IgD-negative memory B cell (primary cell): ENCODE measurements around the gene UGT1A4. TPM values are rescaled to one million over a fixed set of nuclear protein-coding genes. Genes with fewer than 3 reads are reported as not detected.
A peak's percentile ranks its signal among the peaks of the same experiment; 100 is the strongest.

Experiments used
- H3K27ac Mint-ChIP-seq, 3 donors: one replicate each; pipeline ENCODE4 v1.8.0; 2020 to 2022; ENCODE audit warnings: mild to moderate bottlenecking in 3 of 3, mixed read lengths in 3 of 3, moderate library complexity in 1 of 3
- H3K27me3 Mint-ChIP-seq: one replicate; pipeline ENCODE4 v1.8.0; 2021; ENCODE audit warnings: mixed read lengths
- H3K36me3 Mint-ChIP-seq: one replicate; pipeline ENCODE4 v1.8.0; 2020; ENCODE audit warnings: mild to moderate bottlenecking, mixed read lengths
- H3K4me1 Mint-ChIP-seq, 3 donors: one replicate each; pipeline ENCODE4 v1.8.0; 2020 to 2022; ENCODE audit warnings: mixed read lengths in 3 of 3, mild to moderate bottlenecking in 1 of 3
- H3K4me3 Mint-ChIP-seq, 4 donors: one replicate each; pipeline ENCODE4 v1.8.0; 2020 to 2022; ENCODE audit warnings: mild to moderate bottlenecking in 4 of 4, mixed read lengths in 4 of 4, moderate library complexity in 3 of 4
- H3K9me3 Mint-ChIP-seq, 3 donors: one replicate each; pipeline ENCODE4 v1.8.0; 2020 to 2021; ENCODE audit warnings: mixed read lengths in 3 of 3, mild to moderate bottlenecking in 1 of 3
- polyA plus RNA-seq: library from polyadenylated mRNA; unstranded; fragments of 300-500 nt; fragmentation: Illumina TruSeq; gene quantifications from one replicate; pipeline ENCODE4 v1.2.3, GENCODE V29; 2021

Gene UGT1A4
- polyA plus RNA-seq, 1 donor from 2014 or later = not detected

DNA sequence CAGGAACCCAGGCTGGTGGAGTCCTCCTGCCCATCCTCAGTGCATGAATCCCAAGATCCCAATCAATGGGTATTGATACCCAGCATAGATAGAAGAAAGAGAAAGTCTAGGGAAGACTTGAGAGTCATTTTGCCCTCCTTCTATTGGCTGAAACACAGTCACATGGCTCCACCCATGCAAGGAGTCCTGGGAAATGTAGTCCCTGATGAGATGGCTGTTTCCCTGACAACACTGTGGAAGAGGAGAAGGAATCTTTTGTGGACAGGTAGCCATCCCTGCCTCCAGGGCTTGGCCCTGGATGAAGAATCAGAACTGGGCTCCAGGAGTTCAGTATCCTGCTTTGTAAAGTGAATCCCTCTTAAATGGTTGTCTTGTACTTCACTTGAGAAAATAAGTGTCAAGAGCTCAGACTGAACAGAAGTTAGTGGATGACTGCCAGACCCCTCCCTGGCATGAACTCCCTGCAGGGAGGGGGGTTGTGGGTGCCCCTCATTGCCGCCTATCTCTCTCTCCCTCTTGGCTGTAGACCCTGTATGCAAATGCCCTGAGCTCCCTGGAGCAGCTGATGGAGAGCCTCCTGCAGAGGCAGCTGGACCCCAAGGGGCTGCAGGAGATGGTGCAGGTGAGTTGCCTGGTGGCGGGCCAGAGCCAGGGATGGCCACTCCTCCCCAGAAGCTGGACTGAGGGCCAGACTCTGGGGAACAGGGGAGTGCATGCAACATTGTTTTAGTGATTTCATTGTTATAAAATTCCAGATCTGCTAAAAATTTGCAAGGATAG lies 95.7 kb downstream of the UGT1A4 start:
- H3K4me3 Mint-ChIP-seq = peak overlapping the region in 1 of 4 donors; percentile 63
- H3K9me3 Mint-ChIP-seq = peaks cover 0 to 4% (median 0%) of the 10 kb centered on the region in 3 donors
- H3K27ac Mint-ChIP-seq = no peak overlapping the region
- H3K36me3 Mint-ChIP-seq = peaks cover 1% of the 10 kb centered on the region
- peaks cover 18% of the 10 kb centered on the region for H3K27me3 Mint-ChIP-seq
- H3K4me1 Mint-ChIP-seq = no peaks in the 10 kb centered on the region

DNA sequence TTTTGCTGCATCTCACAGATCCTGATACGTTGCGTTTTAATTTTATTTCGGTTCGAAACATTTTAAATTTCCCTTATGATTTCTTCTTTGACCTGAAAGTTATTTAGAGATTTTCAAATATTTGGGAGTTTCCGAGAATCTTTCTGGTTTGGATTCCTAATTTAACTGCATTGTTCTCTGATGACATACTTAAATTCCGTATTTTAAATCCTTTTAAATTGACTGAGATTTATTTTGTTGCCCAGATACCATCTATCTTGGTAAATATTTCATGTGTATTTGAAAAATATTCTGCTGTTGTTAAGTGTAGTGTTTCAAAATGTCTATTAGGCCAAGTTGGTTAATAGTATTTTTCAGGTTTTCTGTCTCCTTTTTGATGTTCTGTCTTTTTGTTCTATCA lies 97.3 kb downstream of the UGT1A4 start:
- Mint-ChIP-seq H3K27me3 (peaks cover 14% of the 10 kb centered on the region), H3K9me3 (peaks cover 0 to 4% (median 0%) of the 10 kb centered on the region in 3 donors), H3K4me3 (no peak overlapping the region), H3K36me3 (peaks cover 1% of the 10 kb centered on the region), H3K4me1 (no peaks in the 10 kb centered on the region), H3K27ac (no peak overlapping the region)

DNA sequence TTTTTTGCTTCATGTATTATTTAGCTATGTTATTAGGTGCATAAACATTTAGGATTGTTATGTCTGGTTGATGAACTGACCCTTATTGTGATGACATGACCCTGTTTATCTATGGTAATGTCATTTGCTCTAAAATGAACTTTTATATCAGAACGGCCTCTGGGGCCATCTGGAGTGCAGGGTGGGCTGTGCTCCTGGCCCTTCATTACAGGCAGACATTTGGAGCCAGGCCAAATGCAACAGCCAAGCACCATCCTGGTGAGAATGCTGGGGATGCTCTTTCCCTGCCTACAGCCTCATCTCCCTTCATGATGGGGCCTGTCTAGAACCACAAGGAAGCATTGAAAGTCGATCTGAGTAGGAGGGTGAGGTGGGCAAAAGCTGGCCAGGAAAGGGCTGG lies 97.8 kb downstream of the UGT1A4 start:
- Mint-ChIP-seq H3K36me3 (peaks cover 1% of the 10 kb centered on the region), H3K27ac (no peak overlapping the region)

DNA sequence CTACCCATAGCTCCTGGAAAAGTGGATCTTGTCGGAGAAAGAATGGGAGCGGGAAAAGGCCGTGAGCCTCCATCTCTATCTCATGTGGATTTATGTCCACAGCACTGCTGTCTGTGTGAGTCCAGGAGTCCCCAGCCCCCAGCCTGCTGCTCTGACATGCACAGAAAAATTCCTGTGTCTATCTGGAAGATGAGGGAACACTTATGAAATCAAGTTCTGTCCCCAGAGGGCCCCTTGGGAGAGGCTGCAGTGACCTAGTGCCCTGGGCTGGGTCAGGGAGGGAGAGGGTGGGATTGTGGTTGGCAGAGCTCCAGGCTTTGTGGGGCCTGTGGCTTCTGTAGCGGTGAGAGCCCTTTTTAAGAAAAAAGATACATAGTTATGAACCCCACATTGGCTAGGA lies 98.2 kb downstream of the UGT1A4 start:
- Mint-ChIP-seq H3K4me3 (no peak overlapping the region), H3K36me3 (peaks cover 1% of the 10 kb centered on the region), H3K27me3 (peaks cover 14% of the 10 kb centered on the region), H3K9me3 (peaks cover 0 to 4% (median 0%) of the 10 kb centered on the region in 3 donors), H3K27ac (no peak overlapping the region), H3K4me1 (no peaks in the 10 kb centered on the region)

More for the DNA sequence above, 97.8 kb downstream of the UGT1A4 start:
- Mint-ChIP-seq H3K4me3 (no peak overlapping the region), H3K9me3 (peaks cover 0 to 4% (median 0%) of the 10 kb centered on the region in 3 donors), H3K27me3 (peaks cover 14% of the 10 kb centered on the region), H3K4me1 (no peaks in the 10 kb centered on the region)

DNA sequence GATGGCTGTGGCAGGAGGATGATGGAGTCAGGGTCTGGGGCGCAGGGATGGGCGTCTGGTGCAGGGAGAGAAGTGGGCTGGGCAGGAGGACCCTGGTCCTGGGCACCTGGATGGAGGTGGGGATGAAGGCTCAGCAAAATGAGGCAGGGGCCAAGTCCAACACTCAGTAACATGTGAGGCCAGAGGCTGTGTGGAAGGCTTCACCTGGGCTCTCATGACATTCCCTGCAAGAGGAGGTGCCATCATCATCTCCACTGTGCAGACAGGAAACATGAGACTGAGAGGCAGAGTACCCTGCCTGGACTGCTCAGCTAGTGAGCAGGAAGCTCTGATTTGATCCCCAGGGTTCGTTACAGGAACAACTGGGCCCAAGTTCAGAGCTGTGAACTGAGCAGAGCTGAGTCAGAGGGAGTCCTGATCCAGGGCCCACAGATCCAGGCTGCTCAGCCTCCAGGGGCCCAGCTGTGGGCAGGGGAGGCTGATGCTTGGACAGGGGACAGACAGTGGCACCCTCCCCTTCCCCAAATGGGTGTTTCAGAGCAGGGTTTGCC lies 98.9 kb downstream of the UGT1A4 start:
- peaks cover 14% of the 10 kb centered on the region for H3K27me3 Mint-ChIP-seq

DNA sequence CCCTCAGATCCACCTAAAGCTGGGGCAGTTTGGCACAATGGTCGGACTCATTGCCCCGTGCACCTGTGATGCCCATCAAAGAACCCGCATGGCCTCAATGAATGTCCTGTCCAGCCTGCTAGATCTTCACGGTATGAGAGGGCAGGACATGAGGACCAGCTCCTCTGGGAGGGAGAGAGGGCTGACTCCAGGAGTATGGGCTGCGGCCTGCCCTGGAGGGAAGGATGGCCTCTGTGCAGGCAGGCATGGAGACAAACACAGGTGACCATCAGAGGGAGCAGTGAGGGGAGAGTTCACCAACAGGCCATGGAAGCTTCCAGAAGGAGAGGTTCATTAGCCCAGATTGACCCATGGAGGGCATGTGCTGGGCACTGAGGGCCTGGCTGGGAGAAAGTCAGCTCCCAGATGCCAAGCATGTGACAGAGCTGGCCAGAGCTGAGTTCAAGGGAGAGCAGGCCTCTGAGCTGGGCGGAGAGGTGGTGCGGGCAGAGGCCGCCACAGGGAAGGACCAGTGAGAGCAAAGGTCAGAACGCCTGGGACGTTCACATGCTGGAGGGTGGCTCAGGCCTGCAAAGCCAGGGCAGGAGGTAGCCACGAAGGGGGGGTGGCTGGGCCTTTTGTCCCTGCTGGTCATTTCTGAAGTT lies 99.6 kb downstream of the UGT1A4 start:
- no peak overlapping the region for H3K4me3 Mint-ChIP-seq
- H3K27ac Mint-ChIP-seq = no peak overlapping the region
- peaks cover 10% of the 10 kb centered on the region for H3K27me3 Mint-ChIP-seq
- H3K9me3 Mint-ChIP-seq = peaks cover 0 to 1% (median 0%) of the 10 kb centered on the region in 3 donors
- peaks cover 1% of the 10 kb centered on the region for H3K36me3 Mint-ChIP-seq
- no peaks in the 10 kb centered on the region for H3K4me1 Mint-ChIP-seq

More for the DNA sequence above, 98.9 kb downstream of the UGT1A4 start:
- H3K27ac Mint-ChIP-seq = no peak overlapping the region
- peaks cover 1% of the 10 kb centered on the region for H3K36me3 Mint-ChIP-seq
- no peak overlapping the region for H3K4me3 Mint-ChIP-seq
- no peaks in the 10 kb centered on the region for H3K4me1 Mint-ChIP-seq
- H3K9me3 Mint-ChIP-seq = peaks cover 0 to 1% (median 0%) of the 10 kb centered on the region in 3 donors

DNA sequence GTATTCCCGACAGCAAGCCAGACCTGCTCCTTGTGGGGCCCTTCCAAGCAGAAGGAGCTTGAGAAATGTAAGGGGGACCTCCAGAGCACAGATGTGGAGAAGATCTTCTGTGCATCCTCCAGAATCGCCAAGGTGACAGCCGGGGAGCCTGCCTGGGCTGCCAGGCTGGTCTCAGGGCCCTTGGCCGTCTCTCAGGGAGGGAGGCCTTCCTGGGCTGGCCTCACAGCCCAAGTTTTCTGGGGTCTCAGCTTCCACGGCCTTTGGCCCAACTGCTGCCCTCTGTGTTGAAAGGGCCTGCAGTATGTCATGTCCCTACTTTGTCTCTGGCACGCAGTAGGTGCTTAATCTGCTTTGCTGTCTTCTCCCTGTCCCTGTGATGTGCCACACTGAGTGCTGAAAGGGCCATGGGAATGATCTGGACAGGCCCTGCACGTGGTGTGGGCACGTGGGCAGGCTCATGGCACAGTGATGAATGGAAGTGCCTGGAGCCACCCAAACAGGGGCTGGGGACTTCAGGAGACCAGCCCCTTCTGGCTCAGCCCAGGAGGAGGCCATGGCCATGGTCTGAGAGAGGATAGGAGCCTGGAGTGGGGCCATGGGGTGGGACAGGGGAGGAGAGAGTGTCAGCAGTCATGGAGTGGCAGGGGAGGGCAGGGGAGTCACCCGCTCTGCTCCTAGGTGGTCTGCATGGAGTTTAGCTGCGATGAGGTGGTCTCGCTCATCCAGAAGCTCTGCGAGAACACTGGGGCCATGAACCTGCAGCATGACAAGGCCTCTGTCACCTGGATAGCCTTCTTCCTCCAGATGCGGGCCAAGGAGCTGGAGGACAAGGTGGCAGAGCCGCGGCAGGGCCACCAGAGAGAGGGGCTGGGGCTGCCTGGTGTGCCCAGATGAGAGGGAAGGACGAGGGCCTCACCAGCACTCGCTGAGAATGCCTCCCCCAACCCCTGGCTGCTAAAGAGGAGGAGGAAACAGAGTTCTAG lies 100.4 kb downstream of the UGT1A4 start:
- Mint-ChIP-seq H3K4me3 (no peak overlapping the region), H3K9me3 (peaks cover 0 to 1% (median 0%) of the 10 kb centered on the region in 3 donors), H3K27me3 (peaks cover 10% of the 10 kb centered on the region), H3K36me3 (no peaks in the 10 kb centered on the region), H3K4me1 (no peaks in the 10 kb centered on the region), H3K27ac (no peak overlapping the region)

DNA sequence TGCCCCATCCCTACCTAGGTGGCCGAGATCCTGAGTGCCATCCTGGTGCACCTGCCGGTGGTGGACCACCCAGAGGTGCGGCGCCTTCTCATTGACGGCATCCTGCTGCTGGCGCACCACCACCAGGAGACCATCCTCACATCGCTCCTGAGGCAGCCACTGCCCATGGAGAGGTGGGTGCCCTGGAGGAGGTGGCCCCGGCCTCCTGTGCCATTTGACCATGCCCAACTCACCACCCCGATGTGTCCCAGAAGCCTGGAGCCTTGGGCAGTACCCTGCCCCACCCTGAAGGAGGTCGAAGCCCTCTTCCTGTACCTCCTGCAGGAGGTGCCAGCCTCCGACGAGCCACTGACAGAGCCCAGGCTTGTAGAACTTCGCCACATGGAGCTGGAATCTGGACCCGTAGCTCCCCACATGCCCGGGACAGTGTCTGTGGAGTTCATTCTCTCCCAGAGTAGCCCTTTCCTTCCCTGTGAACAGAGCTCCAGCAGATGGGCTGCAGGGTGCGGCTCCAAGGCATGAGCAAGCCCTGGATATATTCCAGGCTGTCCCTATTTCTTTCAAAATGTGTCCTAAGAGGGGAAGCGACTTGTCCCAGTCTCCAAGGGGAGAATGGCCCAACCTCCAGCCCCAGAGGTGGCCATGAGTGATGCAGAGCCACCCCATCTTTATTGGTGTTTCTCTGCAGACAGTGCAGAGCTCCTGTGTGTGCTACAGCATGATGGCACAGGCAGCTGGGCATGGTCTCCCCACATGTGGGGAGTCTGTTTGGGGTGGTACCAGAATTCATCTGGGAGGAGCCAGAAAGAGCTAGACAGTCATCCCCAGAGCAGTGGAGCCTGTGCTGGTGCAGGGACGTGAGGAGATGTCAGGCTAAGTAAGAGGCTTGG lies 101.6 kb downstream of the UGT1A4 start:
- peaks cover 0 to under 1% (median 0%) of the 10 kb centered on the region in 3 donors for H3K9me3 Mint-ChIP-seq
- H3K27me3 Mint-ChIP-seq = peaks cover 10% of the 10 kb centered on the region
- no peak overlapping the region for H3K27ac Mint-ChIP-seq
- H3K4me3 Mint-ChIP-seq = no peak overlapping the region
- H3K36me3 Mint-ChIP-seq = no peaks in the 10 kb centered on the region
- H3K4me1 Mint-ChIP-seq = no peaks in the 10 kb centered on the region

DNA sequence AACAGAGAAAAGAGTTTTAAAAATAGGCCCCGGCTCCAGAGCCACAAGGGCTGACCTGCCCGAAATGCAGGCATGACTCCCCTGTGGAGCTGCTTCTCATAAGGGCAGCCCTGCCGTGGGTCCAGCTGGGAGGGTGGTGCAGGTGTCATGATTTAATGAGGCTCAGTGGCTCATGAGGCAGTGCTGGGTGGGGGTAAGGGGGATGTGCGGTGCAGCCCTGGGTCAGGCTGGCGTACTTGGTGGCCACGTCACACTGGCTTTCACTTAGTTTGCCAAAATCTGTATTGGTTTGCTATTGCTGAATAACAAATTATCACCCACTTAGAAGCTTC lies 102.2 kb downstream of the UGT1A4 start:
- no peaks in the 10 kb centered on the region for H3K9me3 Mint-ChIP-seq
- H3K27ac Mint-ChIP-seq = no peak overlapping the region
- peaks cover 10% of the 10 kb centered on the region for H3K27me3 Mint-ChIP-seq
- H3K4me3 Mint-ChIP-seq = no peak overlapping the region
- H3K36me3 Mint-ChIP-seq = no peaks in the 10 kb centered on the region
- no peaks in the 10 kb centered on the region for H3K4me1 Mint-ChIP-seq

DNA sequence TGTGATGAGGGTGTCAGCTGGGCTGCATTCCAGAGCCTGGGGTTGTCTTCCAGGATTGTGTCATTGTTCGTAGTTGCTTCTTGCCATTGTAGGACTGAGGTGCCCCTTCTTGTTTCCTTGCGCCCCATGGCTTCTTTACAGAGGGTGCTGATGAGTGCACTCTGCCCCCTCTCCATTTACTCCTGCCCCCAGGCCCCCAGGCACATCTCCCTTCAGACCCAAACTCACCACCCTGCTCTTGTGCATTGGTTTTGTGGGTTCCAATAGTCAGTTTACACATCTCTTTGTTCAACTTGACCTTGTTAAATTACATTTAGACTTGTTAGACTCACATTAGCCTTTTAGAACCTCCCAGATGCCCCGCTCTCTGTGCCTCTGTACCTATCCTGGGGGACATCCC lies 102.7 kb downstream of the UGT1A4 start:
- no peak overlapping the region for H3K27ac Mint-ChIP-seq
- no peaks in the 10 kb centered on the region for H3K36me3 Mint-ChIP-seq
- no peaks in the 10 kb centered on the region for H3K4me1 Mint-ChIP-seq
- H3K27me3 Mint-ChIP-seq = peaks cover 9% of the 10 kb centered on the region
- no peak overlapping the region for H3K4me3 Mint-ChIP-seq
- peaks cover 0 to 1% (median under 1%) of the 10 kb centered on the region in 3 donors for H3K9me3 Mint-ChIP-seq

DNA sequence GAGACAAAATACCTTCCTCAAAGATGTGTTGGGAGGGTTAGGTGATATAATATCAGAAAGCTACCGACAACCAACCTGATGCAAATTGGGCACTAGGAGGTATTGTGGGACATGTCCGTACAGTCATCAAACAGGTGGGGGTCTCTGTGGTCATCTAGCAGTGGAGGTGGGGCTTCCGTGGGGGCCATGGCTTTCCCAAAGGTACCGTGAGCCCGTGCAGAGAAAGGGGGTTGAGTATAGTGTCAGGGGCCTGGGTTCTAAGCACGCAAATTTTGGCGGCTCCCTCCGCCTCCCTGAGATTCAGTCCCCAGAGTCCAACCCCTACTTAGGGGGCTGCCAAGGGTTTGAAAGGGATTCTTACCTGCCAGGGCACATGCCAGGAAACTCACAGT lies 103.2 kb downstream of the UGT1A4 start:
- Mint-ChIP-seq H3K36me3 (no peaks in the 10 kb centered on the region), H3K4me1 (no peaks in the 10 kb centered on the region), H3K27me3 (peaks cover 5% of the 10 kb centered on the region), H3K9me3 (peaks cover 0 to 6% (median 2%) of the 10 kb centered on the region in 3 donors), H3K27ac (no peak overlapping the region), H3K4me3 (no peak overlapping the region)

DNA sequence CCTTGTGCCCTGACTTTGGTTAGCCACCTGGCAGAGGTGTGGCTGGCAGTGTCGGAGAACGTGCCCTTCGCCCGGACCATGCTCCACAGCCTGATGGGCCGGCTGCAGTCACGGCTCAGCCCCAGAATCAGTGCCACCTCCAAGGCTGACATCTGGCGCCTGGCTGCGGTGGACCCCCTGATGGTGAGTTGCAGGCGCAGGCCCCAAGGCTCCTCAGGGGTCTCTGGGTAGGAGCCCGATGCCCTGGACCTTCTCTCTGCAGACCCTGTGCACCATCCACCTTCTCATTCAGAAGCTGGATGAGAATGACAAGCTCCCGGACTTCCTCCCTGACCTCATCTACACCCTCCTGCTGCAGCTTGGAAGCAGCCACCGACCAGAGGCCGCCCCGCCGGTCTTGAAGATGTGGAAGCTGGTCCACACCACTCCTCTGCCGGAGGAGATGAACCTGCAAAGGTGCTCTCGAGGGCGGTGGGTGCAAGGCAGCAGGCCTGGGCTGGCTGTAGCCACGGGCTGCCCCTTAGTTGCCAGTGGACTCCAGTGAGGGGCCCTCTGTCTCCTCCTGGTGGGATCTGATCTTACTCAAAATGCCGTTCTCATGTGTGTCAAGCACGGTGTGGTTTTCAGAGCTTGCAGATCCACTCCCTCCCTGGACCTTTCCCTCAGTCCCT lies 103.7 kb downstream of the UGT1A4 start:
- Mint-ChIP-seq H3K27me3 (peaks cover 2% of the 10 kb centered on the region), H3K27ac (no peak overlapping the region), H3K4me1 (no peaks in the 10 kb centered on the region), H3K36me3 (no peaks in the 10 kb centered on the region), H3K4me3 (no peak overlapping the region), H3K9me3 (peaks cover 0 to 7% (median 2%) of the 10 kb centered on the region in 3 donors)
